Measurements from ENCODE around the gene CBLL2. TPM values are rescaled to one million over a fixed set of nuclear protein-coding genes. Genes with fewer than 3 reads are reported as not detected.
A peak's percentile ranks its signal among the peaks of the same experiment; 100 is the strongest.
"Not testable (repeated sequence)": the region's sequence is repeated elsewhere in the genome, so short reads cannot be mapped to it uniquely, and the experiment has no call there.

The CBLL2 gene
- not detected in 2 replicates for polyA plus RNA-seq (2014; cell fraction: cytosol; rRNA removed)
- not detected in 2 replicates for polyA plus RNA-seq (2014; cell fraction: nucleus; rRNA removed)

DNA sequence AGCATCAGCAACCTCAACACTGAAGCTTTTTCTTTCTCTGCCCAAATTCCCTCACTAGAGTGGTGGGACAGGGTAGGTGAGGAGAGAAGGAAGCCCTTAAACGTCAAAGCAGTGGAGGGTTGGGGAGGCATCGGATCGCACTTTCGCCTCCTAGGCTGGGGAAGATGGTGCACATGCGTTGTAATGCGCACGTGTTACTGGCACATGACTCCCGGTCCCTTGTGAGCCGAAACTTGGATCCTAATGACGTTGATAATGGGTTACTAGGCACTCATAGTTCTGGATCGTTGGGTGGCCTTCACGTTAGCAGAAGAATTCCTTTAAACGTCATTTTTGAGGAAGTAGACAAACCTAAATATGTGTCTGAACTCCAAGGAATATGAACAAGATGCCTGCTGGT lies at the start of gene CBLL2:
CBLL2 (plus strand) TSS at position 301 of the 400 bp plus-strand sequence; CDS start at position 380, 79 bp downstream.
- no peak for DNase-seq (ENCODE audit: low spot score)

DNA sequence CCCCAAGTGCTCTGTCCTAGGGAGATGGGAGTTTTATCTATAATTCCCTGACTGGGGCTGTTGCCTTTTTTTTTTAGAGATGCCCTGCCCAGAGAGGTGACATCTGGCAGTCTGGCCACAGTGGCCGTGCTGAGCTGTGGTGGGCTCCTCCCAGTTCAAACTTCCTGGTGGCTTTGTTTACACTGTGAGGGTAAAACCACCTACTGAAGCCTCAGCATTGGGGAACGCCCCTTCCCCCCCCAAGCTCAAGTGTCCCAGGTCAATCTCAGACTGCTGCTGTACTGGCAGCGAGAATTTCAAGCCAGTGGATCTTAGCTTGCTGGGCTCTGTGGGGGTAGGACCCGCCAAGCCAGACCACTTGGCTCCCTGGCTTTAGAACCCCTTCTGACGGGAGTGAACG lies 38.3 kb upstream of the CBLL2 start:
- no peak for DNase-seq (ENCODE audit: low spot score)

- no peak for DNase-seq (ENCODE audit: low spot score)
Observed at GRCh38 chrX:22237479-22237878, 35.2 kb upstream of the CBLL2 start.

DNA sequence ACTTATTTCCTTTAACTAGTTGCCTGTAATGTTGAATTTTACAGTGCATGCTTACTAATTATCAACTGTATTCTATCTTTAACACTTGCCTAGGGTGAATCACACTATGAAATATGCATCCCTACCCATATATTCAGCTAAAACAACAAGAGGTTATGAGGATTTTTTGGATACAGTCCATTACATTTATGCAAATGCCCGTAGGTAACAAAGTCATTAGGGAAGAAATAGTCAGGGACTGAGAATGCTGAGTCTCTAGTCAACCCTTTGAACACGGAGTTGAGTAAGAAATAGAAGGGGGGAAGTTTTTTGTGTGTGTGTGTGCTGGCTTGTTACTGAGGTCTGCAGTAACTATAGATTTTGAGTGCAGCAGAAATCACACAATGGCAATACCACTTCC lies 26.1 kb upstream of the CBLL2 start:
- no peak for DNase-seq (ENCODE audit: low spot score)

DNA sequence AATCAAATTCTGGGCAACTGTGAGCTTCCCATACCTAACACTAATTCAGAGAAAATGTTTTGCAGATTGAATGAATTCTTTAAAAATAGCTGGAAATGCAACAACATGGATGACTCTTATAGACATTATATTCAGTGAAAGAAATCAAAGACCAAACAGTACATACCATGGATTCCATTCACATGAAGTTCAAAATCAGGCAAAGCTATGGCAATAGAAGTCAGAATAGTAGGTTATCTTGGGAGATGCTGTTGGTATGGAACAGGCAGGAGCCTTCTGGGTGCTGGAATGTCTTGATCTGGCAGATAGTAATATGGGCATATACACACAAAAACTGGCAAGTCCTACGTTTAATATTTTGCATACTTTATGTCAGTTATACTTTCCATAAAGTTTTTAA lies 25.5 kb upstream of the CBLL2 start:
- DNase-seq (ENCODE audit: low spot score) = no peak

- no peak for DNase-seq (ENCODE audit: low spot score)
Observed at GRCh38 chrX:22248401-22248800, 24.3 kb upstream of the CBLL2 start.

DNA sequence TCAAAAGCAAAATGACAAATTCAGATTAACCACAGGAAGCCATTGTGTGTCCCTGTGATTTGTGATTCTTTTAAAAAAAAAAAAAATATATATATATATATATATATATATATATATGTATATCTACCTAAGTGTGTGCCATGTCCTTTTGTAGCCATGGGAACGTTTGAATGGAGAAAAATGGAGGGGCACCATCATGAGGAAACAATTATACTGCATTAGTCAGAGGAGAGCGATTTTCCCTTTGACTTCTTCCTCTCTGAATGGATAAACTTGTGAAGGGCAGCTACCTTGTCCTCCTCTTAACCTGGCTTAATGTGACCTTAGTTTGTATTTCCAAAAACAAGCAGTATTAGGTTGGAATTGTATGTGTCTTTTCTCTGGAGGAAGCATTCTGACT lies 23.3 kb upstream of the CBLL2 start:
- DNase-seq (ENCODE audit: low spot score) = no peak

- no peak for DNase-seq (ENCODE audit: low spot score)
Observed at GRCh38 chrX:22268706-22269105, 4.0 kb upstream of the CBLL2 start.

DNA sequence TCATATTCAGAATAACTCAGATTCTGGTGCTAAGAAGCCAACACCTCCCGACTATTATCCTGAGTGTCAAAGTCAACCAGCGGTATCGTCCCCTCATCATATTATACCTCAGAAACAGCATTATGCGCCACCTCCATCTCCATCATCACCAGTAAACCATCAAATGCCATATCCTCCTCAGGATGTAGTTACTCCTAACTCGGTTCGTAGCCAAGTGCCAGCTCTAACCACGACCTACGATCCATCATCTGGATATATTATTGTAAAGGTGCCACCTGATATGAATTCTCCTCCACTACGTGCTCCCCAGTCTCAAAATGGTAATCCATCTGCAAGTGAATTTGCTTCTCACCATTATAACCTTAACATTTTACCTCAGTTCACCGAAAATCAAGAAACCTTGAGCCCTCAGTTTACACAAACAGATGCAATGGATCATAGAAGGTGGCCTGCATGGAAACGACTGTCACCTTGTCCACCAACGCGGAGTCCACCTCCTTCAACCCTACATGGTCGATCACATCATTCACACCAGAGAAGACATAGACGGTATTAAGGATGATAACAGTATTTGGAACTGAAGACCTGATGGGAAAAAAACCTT lies 1.1 kb downstream of the CBLL2 start:
- no peak for DNase-seq (ENCODE audit: low spot score)

DNA sequence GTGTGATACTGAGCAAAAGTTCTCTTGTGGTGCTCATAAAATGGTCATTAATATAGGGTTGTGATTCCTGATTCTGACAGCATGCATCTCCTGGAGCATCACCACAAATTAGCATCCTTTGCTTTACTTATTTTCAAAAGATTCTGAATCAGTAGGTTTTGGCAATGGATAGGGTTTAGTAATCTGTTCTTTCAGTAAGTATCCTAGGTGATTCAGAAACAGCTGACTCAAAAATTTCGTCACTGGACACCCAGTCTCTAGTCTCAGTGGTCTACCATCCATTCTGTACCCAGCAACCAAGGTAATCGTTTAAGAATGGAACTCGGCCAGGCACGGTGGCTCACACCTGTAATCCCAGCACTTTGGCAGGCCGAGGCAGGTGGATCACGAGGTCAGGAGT lies 4.1 kb downstream of the CBLL2 start:
- no peak for DNase-seq (ENCODE audit: low spot score)

DNA sequence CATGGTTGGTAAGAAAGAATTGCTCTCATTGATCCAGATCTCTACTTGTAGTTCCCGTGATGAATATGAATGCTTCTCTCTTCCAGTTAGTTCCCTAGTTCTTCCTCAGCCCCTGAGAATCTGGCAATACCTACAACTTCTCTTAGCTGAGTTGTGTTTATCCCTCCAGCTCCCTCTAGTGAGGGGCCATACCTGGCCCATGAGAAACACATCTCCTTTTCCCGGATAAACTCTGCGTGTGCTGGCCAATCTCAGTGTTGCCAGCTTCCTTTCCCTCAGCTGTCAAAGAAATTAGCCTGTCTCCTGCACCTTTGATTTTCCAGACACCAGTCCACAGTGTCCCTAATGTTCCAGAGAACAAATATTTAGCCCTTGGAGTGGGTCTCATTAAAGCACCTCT lies 5.7 kb downstream of the CBLL2 start:
- peak; percentile 5 for DNase-seq (ENCODE audit: low spot score)

GRCh38 chrX:22289209-22289608 lies 16.5 kb downstream of the CBLL2 start:
- not testable (repeated sequence) for DNase-seq (ENCODE audit: low spot score)

DNA sequence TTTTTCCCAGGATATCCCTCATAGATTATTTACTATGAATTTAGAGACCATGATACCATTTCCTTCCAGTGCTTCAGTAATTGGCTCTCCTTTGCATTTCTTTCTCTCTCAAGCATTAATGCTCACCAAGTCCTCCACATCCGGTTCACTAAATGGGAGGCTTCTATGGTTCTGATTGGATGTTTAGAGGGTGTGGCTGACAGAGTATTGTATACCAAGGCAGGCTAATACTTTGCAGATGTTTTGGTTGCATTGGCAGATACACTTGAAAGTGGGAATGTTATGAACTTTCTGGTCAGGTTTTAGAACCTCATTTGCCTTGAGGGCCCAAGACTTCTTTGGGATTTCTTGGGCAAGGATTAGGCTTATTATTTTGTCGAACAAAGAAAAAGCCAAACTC lies 24.2 kb downstream of the CBLL2 start:
- no peak for DNase-seq (ENCODE audit: low spot score)

- peak; percentile 90 for DNase-seq (ENCODE audit: low spot score)
Observed at GRCh38 chrX:22300130-22300529, 27.4 kb downstream of the CBLL2 start.

- DNase-seq (ENCODE audit: low spot score) = no peak
Observed at GRCh38 chrX:22310779-22311178, 38.1 kb downstream of the CBLL2 start.

DNA sequence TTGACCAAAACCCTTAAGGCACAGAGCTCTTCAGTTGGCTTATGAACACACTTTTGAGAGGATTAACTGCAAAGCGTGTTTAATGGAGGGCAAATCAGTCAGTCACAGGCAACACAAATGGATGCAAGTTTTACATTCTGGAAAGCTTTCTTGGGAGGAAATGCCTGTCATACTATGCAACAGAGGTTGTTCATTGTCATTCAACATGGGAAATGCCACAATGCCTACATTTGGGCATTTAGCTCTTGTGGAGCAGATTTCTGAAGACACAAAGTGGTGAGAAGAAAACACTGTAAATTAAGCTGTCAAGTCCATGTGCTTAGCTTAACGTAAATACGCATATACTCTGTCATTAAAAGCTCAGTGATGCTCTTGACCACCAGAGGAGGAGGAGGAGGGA lies 41.1 kb downstream of the CBLL2 start:
- no peak for DNase-seq (ENCODE audit: low spot score)

GRCh38 chrX:22314211-22314610 lies 41.5 kb downstream of the CBLL2 start:
- DNase-seq (ENCODE audit: low spot score) = no peak

DNA sequence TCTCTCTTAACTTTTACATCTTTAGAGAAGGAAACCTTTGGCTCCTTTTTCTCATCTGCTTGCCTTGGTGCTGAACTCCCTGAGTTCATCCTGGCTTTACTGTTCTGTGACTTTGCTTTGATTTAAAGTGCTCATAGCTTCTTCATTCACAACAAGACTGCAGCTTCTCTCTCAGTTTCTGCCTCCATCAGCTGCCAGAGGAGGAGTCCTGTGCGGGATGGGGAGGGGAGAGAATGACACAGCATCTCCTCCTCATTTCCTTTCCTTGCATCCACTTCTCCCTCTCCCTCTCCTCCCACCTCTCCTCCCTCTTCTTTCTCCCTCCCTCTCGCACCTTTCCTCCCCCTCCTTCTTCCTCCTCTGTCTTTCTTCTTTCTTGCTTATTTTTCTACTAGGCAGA lies 42.0 kb downstream of the CBLL2 start:
- DNase-seq (ENCODE audit: low spot score) = peak; percentile 1

DNA sequence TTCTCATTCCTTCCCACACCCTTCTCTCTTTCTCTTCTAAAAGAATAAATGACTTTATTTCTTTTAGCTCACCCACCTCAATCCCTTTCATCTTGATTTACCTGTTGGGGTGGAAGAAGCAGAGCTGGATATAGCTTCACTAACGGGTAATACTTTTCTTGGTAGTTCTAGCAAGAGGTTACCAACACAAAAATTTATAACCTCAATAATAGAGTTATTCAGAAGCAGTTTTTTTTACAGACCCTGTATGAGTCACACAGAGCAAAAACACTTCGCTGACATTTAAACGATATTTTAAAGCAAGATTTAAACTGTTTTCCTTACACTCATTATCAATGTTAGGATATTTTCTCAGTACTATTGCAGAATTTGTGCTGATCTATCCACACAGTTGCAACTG lies 42.4 kb downstream of the CBLL2 start:
- DNase-seq (ENCODE audit: low spot score) = no peak

DNA sequence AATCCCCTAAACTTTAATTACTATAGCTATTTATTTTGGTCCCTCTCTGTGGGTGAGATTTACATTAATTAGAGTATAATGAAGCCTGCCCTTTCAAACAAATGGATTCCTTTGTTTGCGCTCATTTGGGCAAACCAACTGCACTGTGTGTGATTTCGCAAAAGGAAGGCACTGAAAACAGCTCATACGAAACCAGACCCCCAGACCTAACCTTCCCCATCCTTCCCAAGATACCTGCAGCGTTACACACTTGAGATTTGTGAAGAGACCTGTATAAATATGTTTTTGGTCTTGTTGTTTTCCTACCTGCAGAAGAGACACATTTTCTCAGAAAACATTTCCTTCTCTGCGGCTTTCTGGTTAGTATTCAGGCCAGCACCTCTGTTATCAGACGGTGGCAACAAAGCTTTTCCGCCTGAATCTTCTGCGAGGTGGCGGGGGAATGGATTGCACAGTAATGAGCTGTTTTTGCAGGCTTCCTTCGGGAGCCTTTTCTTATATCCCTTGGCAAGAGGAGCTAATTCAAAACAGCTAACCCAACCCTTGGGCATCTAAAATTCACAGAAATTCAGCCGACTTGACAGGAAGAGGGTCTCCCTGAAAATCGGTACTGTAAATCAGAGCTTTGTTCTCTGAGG lies 47.6 kb downstream of the CBLL2 start:
- no peak for DNase-seq (ENCODE audit: low spot score)

GRCh38 chrX:22323541-22323940 lies 50.8 kb downstream of the CBLL2 start:
- no peak for DNase-seq (ENCODE audit: low spot score)

Measured in SK-N-DZ (cell line).